GM19468 (cell line): ENCODE data around the gene CNTNAP3.
"Not testable (repeated sequence)": the region's sequence is repeated elsewhere in the genome, so short reads cannot be mapped to it uniquely, and the experiment has no call there.

Experiments used
- ATAC-seq: cut with Tn5 transposase; IDR thresholded peaks from one replicate; pipeline ENCODE4 v1.9.1; 2021; ENCODE audit warnings: mild to moderate bottlenecking, moderate library complexity, moderate number of reproducible peaks; ENCODE audit not compliant: unreplicated experiment; ENCODE audit errors: extremely low read depth

The CNTNAP3 gene

GRCh38 chr9:39078621-39079256 is 209.2 kb downstream of the CNTNAP3 start:
- ATAC-seq = not testable (repeated sequence)

- not testable (repeated sequence) for ATAC-seq
Observed at GRCh38 chr9:39073537-39073936, 214.4 kb downstream of the CNTNAP3 start.

- not testable (repeated sequence) for ATAC-seq
Observed at GRCh38 chr9:39067683-39068082, 220.3 kb downstream of the CNTNAP3 start.

GRCh38 chr9:39062966-39063365 is 225.0 kb downstream of the CNTNAP3 start:
- ATAC-seq = not testable (repeated sequence)

- not testable (repeated sequence) for ATAC-seq
Observed at GRCh38 chr9:39054453-39054852, 233.5 kb downstream of the CNTNAP3 start.

GRCh38 chr9:39046833-39047232 is 241.1 kb downstream of the CNTNAP3 start:
- ATAC-seq = not testable (repeated sequence)

GRCh38 chr9:39042352-39042803 is 245.6 kb downstream of the CNTNAP3 start:
- ATAC-seq = not testable (repeated sequence)

- not testable (repeated sequence) for ATAC-seq
Observed at GRCh38 chr9:39041774-39042173, 246.2 kb downstream of the CNTNAP3 start.

GRCh38 chr9:39039148-39039547 is 248.8 kb downstream of the CNTNAP3 start:
- ATAC-seq = not testable (repeated sequence)

GRCh38 chr9:39038221-39038620 is 249.7 kb downstream of the CNTNAP3 start:
- ATAC-seq = not testable (repeated sequence)

- not testable (repeated sequence) for ATAC-seq
Observed at GRCh38 chr9:39033849-39034248, 254.1 kb downstream of the CNTNAP3 start.

GRCh38 chr9:39030204-39031019 is 257.6 kb downstream of the CNTNAP3 start:
- ATAC-seq = not testable (repeated sequence)

- not testable (repeated sequence) for ATAC-seq
Observed at GRCh38 chr9:39028855-39029254, 259.1 kb downstream of the CNTNAP3 start.

- ATAC-seq = not testable (repeated sequence)
Observed at GRCh38 chr9:39028168-39028567, 259.8 kb downstream of the CNTNAP3 start.

- not testable (repeated sequence) for ATAC-seq
Observed at GRCh38 chr9:39025911-39026588, 261.9 kb downstream of the CNTNAP3 start.
